Upper lobe of right lung (tissue), 1 donor: ENCODE data around the gene DENND6B. TPM values are rescaled to one million over a fixed set of nuclear protein-coding genes. Genes with fewer than 3 reads are reported as not detected.
"Not testable (repeated sequence)": the region's sequence is repeated elsewhere in the genome, so short reads cannot be mapped to it uniquely, and the experiment has no call there.

Experiments
- ATAC-seq: fragments of 200-7000 bp; cut with Tn5 transposase; one replicate; pipeline ENCODE4 v1.9.1; 2020; ENCODE audit warnings: mild to moderate bottlenecking, moderate library complexity
- DNase-seq: peaks from one replicate; pipeline ENCODE4 v3.0.0-alpha.2; 2020
- H3K27ac ChIP-seq: fragments of 200-600 bp; one replicate; pipeline ENCODE4 v1.8.0; 2022
- H3K27me3 ChIP-seq: fragments of 200-600 bp; one replicate; pipeline ENCODE4 v1.8.0; 2022; ENCODE audit warnings: mild to moderate bottlenecking
- H3K36me3 ChIP-seq: fragments of 200-600 bp; one replicate; pipeline ENCODE4 v1.8.0; 2022
- H3K4me1 ChIP-seq: fragments of 200-600 bp; one replicate; pipeline ENCODE4 v1.8.0; 2022
- H3K4me3 ChIP-seq: fragments of 200-600 bp; one replicate; pipeline ENCODE4 v1.8.0; 2022; ENCODE audit warnings: mild to moderate bottlenecking
- H3K9me3 ChIP-seq: fragments of 200-600 bp; one replicate; pipeline ENCODE4 v1.8.0; 2022
- CTCF ChIP-seq: fragments of 200-600 bp; IDR thresholded peaks from one replicate; pipeline ENCODE4 v1.8.0; 2022; ENCODE audit warnings: antibody characterized with exemption
- intact Hi-C: fragments of 100-400 bp; cut with DNase I; formaldehyde crosslinking; loops from one replicate; pipeline ENCODE4 v1.11.0; 2022
- total RNA-seq: library from RNA; stranded (reverse); fragmentation: NEBNext Ultra II Directional; extraction: Animal tissue kit (Norgen Biotek cat#: 25700); gene quantifications from one replicate; pipeline ENCODE4 v1.2.1, GENCODE V29; 2021
- donor health status: DM: no; HTN: yes; CAD: no; lungs with severe emphysema.

DENND6B gene
- total RNA-seq, 1 donor from 2014 or later, result 9.3 TPM

GRCh38 chr22:50274771-50275170, 52.0 kb downstream of the DENND6B start:
- TF ChIP-seq CTCF, result no peak
- intact Hi-C loops, result loop anchor here (10.0 kb wide), 1 partner anchor 50 kb away; the partner anchor contains the start of gene DENND6B
- no peak for DNase-seq
- Histone ChIP-seq H3K27me3 (no peaks in the 10 kb centered on the region), H3K9me3 (no peaks in the 10 kb centered on the region), H3K4me1 (peaks cover 20% of the 10 kb centered on the region), H3K27ac (no peak overlapping the region), H3K36me3 (peaks cover 47% of the 10 kb centered on the region), H3K4me3 (no peak overlapping the region)
- no peak for ATAC-seq

GRCh38 chr22:50274311-50274710, 52.5 kb downstream of the DENND6B start:
- Histone ChIP-seq H3K9me3 (no peaks in the 10 kb centered on the region), H3K4me3 (no peak overlapping the region), H3K27ac (no peak overlapping the region), H3K36me3 (peaks cover 42% of the 10 kb centered on the region), H3K4me1 (peaks cover 24% of the 10 kb centered on the region), H3K27me3 (no peaks in the 10 kb centered on the region)
- DNase-seq (no peak), ATAC-seq (no peak)
- intact Hi-C loops, result loop anchor here (10.0 kb wide), 1 partner anchor 50 kb away; the partner anchor contains the start of gene DENND6B
- TF ChIP-seq CTCF, result peak; percentile 35

DNA sequence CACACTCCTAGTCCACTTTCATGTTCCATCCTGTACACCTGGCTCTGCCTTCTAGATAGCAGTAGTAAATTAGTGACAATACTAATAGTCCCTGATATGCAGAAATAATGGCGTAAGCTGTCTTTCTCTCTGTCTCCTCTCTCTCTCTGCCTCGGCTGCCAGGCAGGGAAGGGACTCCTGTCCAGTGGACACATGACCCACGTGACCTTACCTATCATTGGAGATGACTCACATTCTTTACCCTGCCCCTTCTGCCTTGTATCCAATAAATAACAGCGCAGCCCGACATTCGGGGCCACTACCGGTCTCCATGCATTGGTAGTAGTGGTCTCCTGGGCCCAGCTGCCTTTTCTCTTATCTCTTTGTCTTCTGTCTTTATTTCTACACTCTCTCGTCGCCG, 53.0 kb downstream of the DENND6B start:
- not testable (repeated sequence) for H3K9me3 ChIP-seq, H3K27ac ChIP-seq, DNase-seq, H3K27me3 ChIP-seq, ATAC-seq, H3K4me3 ChIP-seq
- Histone ChIP-seq H3K4me1 (peaks cover 29% of the 10 kb centered on the region), H3K36me3 (peaks cover 37% of the 10 kb centered on the region)
- intact Hi-C loops, result loop anchor here (10.0 kb wide), 1 partner anchor 51 kb away; the partner anchor contains the start of gene DENND6B

DNA sequence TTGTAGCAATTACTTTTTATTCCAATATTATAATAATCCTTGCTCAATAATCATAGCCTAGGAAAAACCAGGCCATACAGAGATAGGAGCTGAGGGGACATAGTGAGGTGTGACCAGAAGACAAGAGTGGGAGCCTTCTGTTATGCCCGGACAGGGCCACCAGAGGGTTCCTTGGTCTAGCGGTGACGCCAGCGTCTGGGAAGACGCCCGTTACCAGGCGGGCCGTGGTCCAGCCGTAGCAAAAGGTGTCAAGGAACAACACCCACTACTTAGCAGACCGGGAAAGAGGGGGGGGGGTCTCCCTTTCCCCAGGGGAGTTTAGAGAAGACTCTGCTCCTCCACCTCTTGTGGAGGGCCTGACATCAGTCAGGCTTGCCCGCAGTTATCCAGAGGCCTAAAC, 53.5 kb downstream of the DENND6B start:
- not testable (repeated sequence) for DNase-seq, H3K4me3 ChIP-seq, H3K9me3 ChIP-seq, H3K27ac ChIP-seq, H3K27me3 ChIP-seq, ATAC-seq
- Histone ChIP-seq H3K36me3 (peaks cover 33% of the 10 kb centered on the region), H3K4me1 (peaks cover 33% of the 10 kb centered on the region)
- intact Hi-C loops, result loop anchor here (10.0 kb wide), 1 partner anchor 51 kb away; the partner anchor contains the start of gene DENND6B
- TF ChIP-seq CTCF, result peak; percentile 18

- H3K27ac ChIP-seq, result no peak overlapping the region
- intact Hi-C loops, result loop anchor here (10.0 kb wide), 1 partner anchor 53 kb away; the partner anchor contains the start of gene DENND6B
- DNase-seq (no peak), ATAC-seq (no peak)
- peaks cover 22% of the 10 kb centered on the region for H3K36me3 ChIP-seq
- H3K4me1 ChIP-seq, result peaks cover 40% of the 10 kb centered on the region
- H3K4me3 ChIP-seq, result peak overlapping the region; percentile 56
- H3K27me3 ChIP-seq, result no peaks in the 10 kb centered on the region
- no peaks in the 10 kb centered on the region for H3K9me3 ChIP-seq
- no peak for TF ChIP-seq CTCF
Measured at GRCh38 chr22:50272044-50272802, 54.6 kb downstream of the DENND6B start.

DNA sequence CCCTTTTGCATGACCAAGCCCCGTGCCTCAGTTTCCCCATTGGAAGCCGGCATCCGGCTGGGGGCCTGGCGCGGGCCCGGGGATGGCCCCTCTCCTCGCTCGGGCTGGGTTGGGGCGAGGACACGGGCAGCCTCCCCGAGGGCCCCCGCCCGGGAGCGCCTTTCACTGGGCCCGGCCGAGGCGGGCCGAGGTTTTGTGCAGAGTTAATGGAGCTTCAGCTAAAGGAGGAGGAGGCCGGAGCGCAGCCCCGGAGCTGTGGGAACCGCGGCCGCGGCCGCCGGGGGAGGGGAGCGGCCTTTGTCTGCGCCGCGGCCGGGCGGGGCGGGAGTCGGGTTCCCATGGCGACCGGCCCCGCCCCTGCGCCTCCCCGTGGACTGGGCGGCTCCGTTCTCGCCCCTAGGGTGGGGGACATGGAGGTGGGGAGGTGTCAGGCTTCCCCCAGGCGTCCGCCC, 55.3 kb downstream of the DENND6B start:
- ATAC-seq, result peak; percentile 32
- Histone ChIP-seq H3K4me3 (peak overlapping the region; percentile 56), H3K27ac (peak overlapping the region; percentile 39), H3K36me3 (peaks cover 16% of the 10 kb centered on the region), H3K4me1 (peaks cover 43% of the 10 kb centered on the region), H3K27me3 (no peaks in the 10 kb centered on the region), H3K9me3 (no peaks in the 10 kb centered on the region)
- intact Hi-C loops, result loop anchor here (10.0 kb wide), 1 partner anchor 53 kb away; the partner anchor contains the start of gene DENND6B
- DNase-seq, result peak; percentile 84
- TF ChIP-seq CTCF, result no peak
